ENCODE results near the gene ASCC1. TPM values are rescaled to one million over a fixed set of nuclear protein-coding genes. Genes with fewer than 3 reads are reported as not detected.

ASCC1 gene
- total RNA-seq, 1 experiment from 2014 or later: 15.7 TPM

DNA sequence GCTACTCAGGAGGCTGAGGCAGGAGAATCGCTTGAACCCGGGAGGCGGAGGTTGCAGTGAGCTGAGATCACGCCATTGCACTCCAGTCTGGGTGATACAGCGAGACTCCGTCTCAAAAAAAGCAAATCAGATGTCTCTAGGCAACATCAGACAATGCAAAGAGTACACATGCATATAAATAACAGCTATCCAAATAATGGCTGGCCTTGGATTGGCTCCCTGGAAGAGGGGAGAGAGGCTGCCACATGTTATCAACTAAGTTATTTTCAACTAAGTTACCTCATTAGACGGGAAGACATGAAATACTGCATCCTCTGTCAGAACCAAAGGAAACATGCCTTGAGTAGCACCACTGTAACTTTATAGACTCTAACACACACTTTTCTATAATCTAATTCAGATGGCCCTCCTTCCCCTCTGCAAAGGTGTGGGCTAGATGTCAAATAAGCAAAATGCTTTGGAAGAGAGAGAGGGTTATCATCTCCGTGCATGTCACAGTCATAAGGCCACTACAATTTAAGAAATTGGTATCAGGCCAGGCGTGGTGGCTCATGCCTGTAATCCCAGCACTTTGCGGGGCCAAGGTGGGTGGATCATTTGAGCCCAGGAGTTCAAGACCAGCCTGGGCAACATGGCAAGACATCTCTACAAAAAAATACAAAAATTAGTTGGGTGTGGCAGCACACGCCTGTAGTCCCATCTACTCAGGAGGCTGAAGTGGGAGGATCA, 105.2 kb downstream of the ASCC1 start:
- H3K4me2 ChIP-seq (ENCODE audit: low read length): no peak overlapping the region
- BruUV-seq (replicated peaks): no TSS peak
- H2AFZ ChIP-seq (ENCODE audit: low read length): no peak overlapping the region
- intact Hi-C loops (cut with micrococcal nuclease): no loop called here
- TF ChIP-seq, protein P1, sequence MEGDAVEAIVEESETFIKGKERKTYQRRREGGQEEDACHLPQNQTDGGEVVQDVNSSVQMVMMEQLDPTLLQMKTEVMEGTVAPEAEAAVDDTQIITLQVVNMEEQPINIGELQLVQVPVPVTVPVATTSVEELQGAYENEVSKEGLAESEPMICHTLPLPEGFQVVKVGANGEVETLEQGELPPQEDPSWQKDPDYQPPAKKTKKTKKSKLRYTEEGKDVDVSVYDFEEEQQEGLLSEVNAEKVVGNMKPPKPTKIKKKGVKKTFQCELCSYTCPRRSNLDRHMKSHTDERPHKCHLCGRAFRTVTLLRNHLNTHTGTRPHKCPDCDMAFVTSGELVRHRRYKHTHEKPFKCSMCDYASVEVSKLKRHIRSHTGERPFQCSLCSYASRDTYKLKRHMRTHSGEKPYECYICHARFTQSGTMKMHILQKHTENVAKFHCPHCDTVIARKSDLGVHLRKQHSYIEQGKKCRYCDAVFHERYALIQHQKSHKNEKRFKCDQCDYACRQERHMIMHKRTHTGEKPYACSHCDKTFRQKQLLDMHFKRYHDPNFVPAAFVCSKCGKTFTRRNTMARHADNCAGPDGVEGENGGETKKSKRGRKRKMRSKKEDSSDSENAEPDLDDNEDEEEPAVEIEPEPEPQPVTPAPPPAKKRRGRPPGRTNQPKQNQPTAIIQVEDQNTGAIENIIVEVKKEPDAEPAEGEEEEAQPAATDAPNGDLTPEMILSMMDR (conservative IDR thresholded peaks at IDR 0.05; ENCODE audit: low read depth, low read length): no peak
- no peak for TF ChIP-seq EZH2 (IDR thresholded peaks at IDR 0.05; ENCODE audit: low read length, unreplicated experiment)
- no peak for TF ChIP-seq EZH2phosphoT487 (IDR thresholded peaks at IDR 0.05; ENCODE audit: borderline replicate concordance, low read length)
- no peak for DNase-seq
- H3F3A ChIP-seq (ENCODE audit: low read length, unreplicated experiment): no peaks in the 10 kb centered on the region
- H3K9me3 ChIP-seq (ENCODE audit: low read length): no peaks in the 10 kb centered on the region
- peaks cover 41% of the 10 kb centered on the region for H3K4me1 ChIP-seq (ENCODE audit: insufficient read depth, low read length)
- H3K79me2 ChIP-seq (ENCODE audit: low read length): no peaks in the 10 kb centered on the region
- no peak overlapping the region for H3K27ac ChIP-seq (ENCODE audit: low read length)
- no peaks in the 10 kb centered on the region for H3K9me2 ChIP-seq (replicated peaks; ENCODE audit: low read length)
- POLR2A ChIA-PET (ENCODE audit: unreplicated experiment): no interaction called here
- H3K4me3 ChIP-seq (ENCODE audit: low read length): no peak overlapping the region
- H3K36me3 ChIP-seq (ENCODE audit: low read depth, low read length): no peaks in the 10 kb centered on the region
- CTCF ChIA-PET: no interaction called here
- no peaks in the 10 kb centered on the region for H3K27me3 ChIP-seq (ENCODE audit: low read length)
- H3K9ac ChIP-seq (ENCODE audit: low read length): no peak overlapping the region
- ATAC-seq: no peak
- H4K20me1 ChIP-seq (ENCODE audit: low read length): no peaks in the 10 kb centered on the region

DNA sequence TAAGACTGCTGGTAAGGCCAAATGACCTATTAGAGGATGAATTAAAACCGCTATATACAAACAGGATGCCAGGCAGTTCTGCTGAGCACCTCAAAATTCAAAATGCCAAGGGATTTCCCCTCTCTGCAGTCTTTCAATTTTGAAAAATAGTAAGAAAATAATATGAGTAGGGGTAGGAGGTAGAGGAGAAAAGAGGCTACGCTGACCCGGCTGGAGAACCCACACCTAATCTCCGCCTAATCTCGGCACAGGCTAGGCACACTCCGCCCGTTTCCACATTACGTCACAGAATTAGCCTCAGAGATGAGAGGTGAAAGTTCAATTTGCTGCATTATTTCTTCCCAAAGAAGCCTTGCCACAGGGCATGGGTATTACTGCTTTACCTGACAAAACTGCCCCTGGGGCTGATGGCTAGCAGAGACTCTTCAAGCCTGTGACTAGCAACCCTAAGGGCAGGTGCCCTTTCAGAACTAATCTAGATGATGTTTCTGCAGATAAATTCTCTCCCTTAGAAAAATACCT, 106.4 kb downstream of the ASCC1 start:
- Histone ChIP-seq H4K20me1 (ENCODE audit: low read length) (no peaks in the 10 kb centered on the region), H3K9me3 (ENCODE audit: low read length) (no peaks in the 10 kb centered on the region), H3K4me1 (ENCODE audit: insufficient read depth, low read length) (peaks cover 41% of the 10 kb centered on the region), H3F3A (ENCODE audit: low read length, unreplicated experiment) (no peaks in the 10 kb centered on the region), H2AFZ (ENCODE audit: low read length) (no peak overlapping the region), H3K27ac (ENCODE audit: low read length) (peak overlapping the region; percentile 20), H3K9me2 (replicated peaks; ENCODE audit: low read length) (no peaks in the 10 kb centered on the region), H3K36me3 (ENCODE audit: low read depth, low read length) (no peaks in the 10 kb centered on the region), H3K79me2 (ENCODE audit: low read length) (no peaks in the 10 kb centered on the region), H3K27me3 (ENCODE audit: low read length) (no peaks in the 10 kb centered on the region), H3K4me2 (ENCODE audit: low read length) (no peak overlapping the region), H3K9ac (ENCODE audit: low read length) (no peak overlapping the region), H3K4me3 (ENCODE audit: low read length) (no peak overlapping the region)
- ChIA-PET POLR2A (ENCODE audit: unreplicated experiment) (no interaction called here), CTCF (no interaction called here)
- DNase-seq: no peak
- BruUV-seq (replicated peaks): no TSS peak
- ATAC-seq: no peak
- intact Hi-C loops (cut with micrococcal nuclease): no loop called here
- TF ChIP-seq EZH2phosphoT487 (IDR thresholded peaks at IDR 0.05; ENCODE audit: borderline replicate concordance, low read length) (no peak), EZH2 (IDR thresholded peaks at IDR 0.05; ENCODE audit: low read length, unreplicated experiment) (no peak)
- TF ChIP-seq, protein P1 (conservative IDR thresholded peaks at IDR 0.05; ENCODE audit: low read depth, low read length): no peak

Measured in PC-3 (cell line).